Measurements from ENCODE around the gene MAMDC2. TPM values are rescaled to one million over a fixed set of nuclear protein-coding genes. Genes with fewer than 3 reads are reported as not detected.

MAMDC2 gene
- total RNA-seq, 1 donor from 2014 or later, result 3.4 TPM

DNA sequence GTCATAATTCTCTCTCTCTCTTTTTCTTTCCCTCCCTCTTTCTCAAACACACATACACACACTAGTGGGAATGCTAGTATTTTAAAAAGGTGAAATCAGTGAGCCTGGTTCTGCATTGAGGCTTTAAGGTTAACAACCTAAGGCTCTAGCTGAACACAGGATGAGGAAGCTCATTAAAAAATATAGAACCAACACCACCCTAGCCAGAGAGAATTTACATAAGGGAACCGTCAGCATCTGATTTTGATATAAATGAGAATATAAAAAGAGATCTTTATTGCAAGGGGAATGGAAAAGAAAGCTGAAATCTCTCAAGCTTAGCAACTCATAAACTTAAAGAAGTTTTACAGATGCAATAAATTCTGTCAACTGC, 100.5 kb downstream of the MAMDC2 start:
- H3K27ac ChIP-seq, result no peak overlapping the region
- H3K27me3 ChIP-seq, result no peaks in the 10 kb centered on the region
- no peaks in the 10 kb centered on the region for H3K9me3 ChIP-seq
- H3K36me3 ChIP-seq, result peaks cover 0 to 5% of the 10 kb centered on the region in 2 donors
- intact Hi-C loops (cut with DNase I), result no loop called here
- DNase-seq (ENCODE audit: low spot score in 2 of 2), result no peak
- TF ChIP-seq, protein P1, sequence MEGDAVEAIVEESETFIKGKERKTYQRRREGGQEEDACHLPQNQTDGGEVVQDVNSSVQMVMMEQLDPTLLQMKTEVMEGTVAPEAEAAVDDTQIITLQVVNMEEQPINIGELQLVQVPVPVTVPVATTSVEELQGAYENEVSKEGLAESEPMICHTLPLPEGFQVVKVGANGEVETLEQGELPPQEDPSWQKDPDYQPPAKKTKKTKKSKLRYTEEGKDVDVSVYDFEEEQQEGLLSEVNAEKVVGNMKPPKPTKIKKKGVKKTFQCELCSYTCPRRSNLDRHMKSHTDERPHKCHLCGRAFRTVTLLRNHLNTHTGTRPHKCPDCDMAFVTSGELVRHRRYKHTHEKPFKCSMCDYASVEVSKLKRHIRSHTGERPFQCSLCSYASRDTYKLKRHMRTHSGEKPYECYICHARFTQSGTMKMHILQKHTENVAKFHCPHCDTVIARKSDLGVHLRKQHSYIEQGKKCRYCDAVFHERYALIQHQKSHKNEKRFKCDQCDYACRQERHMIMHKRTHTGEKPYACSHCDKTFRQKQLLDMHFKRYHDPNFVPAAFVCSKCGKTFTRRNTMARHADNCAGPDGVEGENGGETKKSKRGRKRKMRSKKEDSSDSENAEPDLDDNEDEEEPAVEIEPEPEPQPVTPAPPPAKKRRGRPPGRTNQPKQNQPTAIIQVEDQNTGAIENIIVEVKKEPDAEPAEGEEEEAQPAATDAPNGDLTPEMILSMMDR (IDR thresholded peaks at IDR 0.05), result no peak
- H3K4me1 ChIP-seq, result no peaks in the 10 kb centered on the region
- no peak overlapping the region for H3K4me3 ChIP-seq

DNA sequence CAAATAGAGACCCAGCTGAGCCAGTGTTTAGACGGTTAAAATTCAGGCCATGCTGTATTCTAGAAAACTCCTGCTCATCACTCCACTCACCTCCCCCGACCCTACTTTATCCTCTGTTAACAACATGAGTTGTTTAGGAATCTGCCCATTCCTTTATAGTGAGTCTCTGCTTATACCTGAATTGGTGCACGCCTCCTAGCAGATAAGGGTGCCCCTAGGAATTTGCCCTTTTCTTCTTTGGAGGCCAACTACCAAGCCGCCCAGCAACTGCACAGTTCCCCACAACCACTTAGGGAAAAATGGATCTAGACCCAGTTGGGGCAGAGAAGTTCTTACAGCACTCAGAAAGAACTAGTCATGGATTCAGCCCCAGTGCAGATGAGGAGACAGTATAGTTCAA, 102.3 kb downstream of the MAMDC2 start:
- no peak for DNase-seq (ENCODE audit: low spot score in 2 of 2)
- H3K27ac ChIP-seq, result no peak overlapping the region
- H3K27me3 ChIP-seq, result no peaks in the 10 kb centered on the region
- H3K36me3 ChIP-seq, result peaks cover 0 to 3% of the 10 kb centered on the region in 2 donors
- intact Hi-C loops (cut with DNase I), result no loop called here
- no peak overlapping the region for H3K4me3 ChIP-seq
- TF ChIP-seq, protein P1 (IDR thresholded peaks at IDR 0.05), result no peak
- no peaks in the 10 kb centered on the region for H3K9me3 ChIP-seq
- H3K4me1 ChIP-seq, result no peaks in the 10 kb centered on the region

DNA sequence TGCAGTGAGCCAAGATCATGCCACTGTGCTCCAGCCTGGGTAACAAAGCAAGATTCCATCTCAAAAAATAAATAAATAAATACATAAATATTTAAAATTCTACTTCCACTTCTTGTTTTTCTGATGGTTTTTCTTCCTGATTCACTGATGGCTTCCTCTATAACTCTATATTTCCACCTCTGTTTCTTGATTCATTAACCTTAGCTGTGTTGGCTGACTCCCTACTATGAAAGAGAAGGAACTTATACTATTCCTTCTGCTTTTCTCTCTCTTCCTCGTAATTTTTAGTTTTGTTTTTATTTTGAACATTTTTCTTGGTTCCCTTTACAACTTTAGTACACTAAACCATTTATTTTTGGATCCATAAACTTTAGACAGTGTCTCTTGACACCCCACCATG, 103.5 kb downstream of the MAMDC2 start:
- TF ChIP-seq, protein P1 (IDR thresholded peaks at IDR 0.05), result no peak
- Histone ChIP-seq H3K27me3 (no peaks in the 10 kb centered on the region), H3K36me3 (no peaks in the 10 kb centered on the region), H3K9me3 (no peaks in the 10 kb centered on the region), H3K4me1 (peaks cover 0 to 2% of the 10 kb centered on the region in 2 donors), H3K4me3 (no peak overlapping the region), H3K27ac (no peak overlapping the region)
- intact Hi-C loops (cut with DNase I), result no loop called here
- no peak for DNase-seq (ENCODE audit: low spot score in 2 of 2)

DNA sequence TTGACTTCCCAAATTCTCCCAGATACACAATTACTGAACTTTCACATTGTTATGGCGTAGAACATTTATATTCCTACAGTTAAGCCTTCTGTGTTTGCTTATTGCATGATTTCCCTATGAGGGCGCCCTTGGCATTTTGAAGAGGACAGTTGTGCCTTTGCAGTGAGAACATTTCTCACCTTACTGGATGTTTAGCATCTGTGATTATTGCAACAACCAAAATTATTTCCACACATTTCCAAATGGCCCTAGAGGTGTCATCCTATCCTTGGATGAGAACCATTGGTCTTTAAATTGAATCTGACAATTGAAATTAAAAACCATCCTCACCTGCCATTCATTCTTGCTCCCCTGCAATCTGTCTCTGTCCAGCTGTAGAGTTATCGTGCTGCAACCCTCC, 104.0 kb downstream of the MAMDC2 start:
- H3K4me1 ChIP-seq, result peaks cover 0 to 5% of the 10 kb centered on the region in 2 donors
- DNase-seq (ENCODE audit: low spot score in 2 of 2), result no peak
- no peaks in the 10 kb centered on the region for H3K27me3 ChIP-seq
- no peaks in the 10 kb centered on the region for H3K36me3 ChIP-seq
- TF ChIP-seq, protein P1 (IDR thresholded peaks at IDR 0.05), result no peak
- no peak overlapping the region for H3K27ac ChIP-seq
- intact Hi-C loops (cut with DNase I), result no loop called here
- no peak overlapping the region for H3K4me3 ChIP-seq
- H3K9me3 ChIP-seq, result no peaks in the 10 kb centered on the region

DNA sequence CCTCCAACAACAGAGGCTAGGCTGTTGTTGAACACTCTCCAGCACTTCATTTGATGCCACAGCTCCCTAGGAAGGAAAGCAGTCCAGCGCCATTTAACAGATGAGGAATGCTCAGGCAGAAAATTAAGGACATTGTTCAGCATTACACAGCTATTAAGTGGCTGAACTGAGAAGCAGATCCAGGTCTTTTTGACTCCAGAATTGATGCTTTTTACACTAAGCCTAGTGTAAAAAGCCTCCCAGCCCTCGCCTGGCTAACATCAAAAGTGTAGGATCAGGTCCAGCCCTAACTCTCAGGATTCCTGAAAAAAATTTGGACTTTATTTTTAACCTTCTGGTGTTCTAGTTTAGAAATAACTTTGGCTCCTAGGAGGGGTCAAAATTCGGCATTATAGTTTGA, 108.7 kb downstream of the MAMDC2 start:
- Histone ChIP-seq H3K9me3 (no peaks in the 10 kb centered on the region), H3K27ac (peak overlapping the region; percentile 20 to 33), H3K4me1 (peaks cover 0 to 5% of the 10 kb centered on the region in 2 donors), H3K4me3 (no peak overlapping the region), H3K36me3 (no peaks in the 10 kb centered on the region), H3K27me3 (no peaks in the 10 kb centered on the region)
- intact Hi-C loops (cut with DNase I), result no loop called here
- TF ChIP-seq, protein P1 (IDR thresholded peaks at IDR 0.05), result no peak
- DNase-seq (ENCODE audit: low spot score in 2 of 2), result no peak

DNA sequence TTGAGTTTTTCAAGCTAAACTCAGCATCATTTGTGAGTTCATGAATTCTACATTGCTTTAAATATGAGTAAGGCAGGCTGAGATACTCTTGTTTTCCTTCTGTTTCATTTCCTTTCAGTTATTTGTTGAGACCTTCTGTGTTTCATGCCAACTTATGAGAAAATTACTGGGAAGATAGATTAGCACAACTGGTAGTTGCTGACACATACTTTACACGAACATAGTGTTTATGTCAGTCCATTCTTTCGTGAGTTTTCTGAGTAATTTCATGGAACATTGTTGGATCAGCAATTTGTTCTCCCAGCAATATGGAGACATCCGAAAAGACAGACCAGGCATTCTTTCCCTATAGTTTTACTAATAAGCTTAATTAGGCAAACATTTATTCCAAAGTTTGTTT, 113.1 kb downstream of the MAMDC2 start:
- intact Hi-C loops (cut with DNase I), result no loop called here

More for the DNA sequence above, 113.1 kb downstream of the MAMDC2 start:
- H3K4me1 ChIP-seq, result peaks cover 4 to 12% of the 10 kb centered on the region in 2 donors
- no peaks in the 10 kb centered on the region for H3K36me3 ChIP-seq
- no peak overlapping the region for H3K4me3 ChIP-seq
- H3K9me3 ChIP-seq, result no peaks in the 10 kb centered on the region
- TF ChIP-seq, protein P1 (IDR thresholded peaks at IDR 0.05), result no peak
- no peak for DNase-seq (ENCODE audit: low spot score in 2 of 2)
- H3K27me3 ChIP-seq, result no peaks in the 10 kb centered on the region
- no peak overlapping the region for H3K27ac ChIP-seq

Data from ascending aorta (tissue), 2 donors.